Epithelial cell of esophagus (primary cell): ENCODE measurements around the gene COX4I1.

Experiments used
- DNase-seq: peaks from one replicate; pipeline ENCODE4 v3.0.0; 2010; ENCODE audit warnings: low read depth
- H3K4me3 ChIP-seq: 2 replicates; pipeline ENCODE4 v1.5.1; 2011; ENCODE audit warnings: mild to moderate bottlenecking, low read length, control low read depth
- CTCF ChIP-seq: IDR thresholded peaks from 2 replicates; pipeline ENCODE4 v1.5.1; 2011; ENCODE audit warnings: low read depth, mild to moderate bottlenecking, low read length, control low read depth, inconsistent platforms; ENCODE audit not compliant: insufficient read depth; ENCODE audit errors: missing control alignments

COX4I1 gene

GRCh38 chr16:85778873-85779272 lies 20.6 kb upstream of the COX4I1 start:
- TF ChIP-seq CTCF = no peak
- DNase-seq = no peak
- H3K4me3 ChIP-seq = no peak overlapping the region

- TF ChIP-seq CTCF = no peak
- no peak overlapping the region for H3K4me3 ChIP-seq
- no peak for DNase-seq
Observed at GRCh38 chr16:85780281-85780680, 19.2 kb upstream of the COX4I1 start.

- no peak overlapping the region for H3K4me3 ChIP-seq
- no peak for TF ChIP-seq CTCF
- no peak for DNase-seq
Observed at GRCh38 chr16:85781156-85781555, 18.3 kb upstream of the COX4I1 start.

- no peak for DNase-seq
- no peak overlapping the region for H3K4me3 ChIP-seq
- TF ChIP-seq CTCF = no peak
Observed at GRCh38 chr16:85781695-85782370, 17.7 kb upstream of the COX4I1 start.

GRCh38 chr16:85782451-85782850 lies 17.0 kb upstream of the COX4I1 start:
- no peak overlapping the region for H3K4me3 ChIP-seq
- no peak for DNase-seq
- no peak for TF ChIP-seq CTCF

- no peak for TF ChIP-seq CTCF
- no peak for DNase-seq
- H3K4me3 ChIP-seq = no peak overlapping the region
Observed at GRCh38 chr16:85783441-85783840, 16.1 kb upstream of the COX4I1 start.

- TF ChIP-seq CTCF = no peak
- H3K4me3 ChIP-seq = no peak overlapping the region
- no peak for DNase-seq
Observed at GRCh38 chr16:85784813-85785212, 14.7 kb upstream of the COX4I1 start.
